ENCODE measurements around the gene ERBB2.
"Not testable (repeated sequence)": the region's sequence is repeated elsewhere in the genome, so short reads cannot be mapped to it uniquely, and the experiment has no call there.

Gene ERBB2

DNA sequence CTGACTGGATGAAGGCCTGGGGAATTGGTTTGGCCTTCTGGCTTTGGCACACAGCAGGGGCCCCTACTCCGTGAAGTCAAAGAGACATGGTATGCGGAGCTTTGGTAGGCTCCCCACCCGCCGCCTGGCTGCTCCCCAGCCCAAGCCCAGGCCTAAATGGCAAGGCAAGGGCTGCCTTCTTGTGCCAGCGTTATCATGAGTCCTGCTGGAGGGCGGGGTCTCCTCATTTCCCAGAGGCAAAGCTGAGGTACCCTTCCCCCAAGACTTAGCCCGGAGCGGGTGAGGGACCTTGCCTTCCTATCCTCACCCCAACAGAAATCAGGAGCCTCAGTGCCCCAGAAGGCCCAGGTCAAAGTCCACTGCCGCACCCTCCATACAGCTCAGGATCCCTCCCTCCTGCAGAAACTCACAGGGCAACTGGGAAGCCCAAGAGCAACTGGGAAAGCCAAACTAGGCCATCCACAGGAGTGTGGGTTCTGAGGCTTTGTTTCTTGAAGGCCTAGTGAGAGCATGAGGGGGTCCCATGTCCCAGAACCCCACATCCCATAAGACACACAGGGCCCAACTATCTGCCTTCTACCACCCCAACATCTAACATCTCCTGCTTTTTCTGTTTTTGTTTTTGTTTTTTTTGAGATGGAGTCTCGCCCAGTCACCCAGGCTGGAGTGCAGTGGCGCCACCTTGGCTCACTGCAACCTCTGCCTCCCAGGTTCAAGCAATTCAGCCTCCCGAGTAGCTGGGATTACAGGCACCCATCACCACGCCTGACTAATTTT, 21.3 kb upstream of the ERBB2 start:
- no peak for DNase-seq (ENCODE audit: low spot score)

DNA sequence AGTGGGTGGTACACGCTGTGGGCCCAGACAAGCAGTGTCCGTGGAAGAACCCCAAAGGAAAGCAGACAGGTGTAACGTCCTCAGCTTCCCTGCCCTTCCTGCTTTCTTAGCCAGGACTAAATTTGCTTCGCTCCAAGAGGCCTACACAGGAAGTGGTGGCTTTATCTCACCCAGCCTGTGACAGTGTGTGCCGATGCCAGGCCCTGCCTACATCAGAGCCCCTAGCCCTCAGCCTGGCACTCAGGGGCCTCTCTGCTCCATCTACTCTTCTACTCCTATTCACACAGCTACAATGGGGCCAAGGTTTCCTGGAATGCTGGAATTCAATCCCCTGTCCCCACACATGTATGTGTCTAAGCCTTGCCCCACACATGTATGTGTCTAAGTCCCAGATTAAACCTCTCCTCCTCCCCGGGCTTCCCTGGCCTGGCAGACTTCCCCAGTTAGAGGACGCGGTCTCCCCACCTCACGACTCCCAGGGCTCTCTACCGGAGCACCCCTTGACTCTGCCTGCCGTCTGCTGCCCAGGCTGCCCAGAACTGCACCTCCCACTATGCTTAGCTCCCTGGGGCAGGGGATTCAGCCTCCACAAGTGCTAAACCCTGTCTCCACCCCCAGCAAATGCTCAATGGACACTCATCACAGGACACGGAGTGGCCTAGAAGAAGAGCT, 20.2 kb upstream of the ERBB2 start:
- DNase-seq (ENCODE audit: low spot score): no peak

GRCh38 chr17:39683295-39683939, 16.4 kb upstream of the ERBB2 start:
- no peak for DNase-seq (ENCODE audit: low spot score)

- no peak for DNase-seq (ENCODE audit: low spot score)
Observed at GRCh38 chr17:39684369-39685192, 15.3 kb upstream of the ERBB2 start.

GRCh38 chr17:39687101-39687545, 12.7 kb upstream of the ERBB2 start:
- no peak for DNase-seq (ENCODE audit: low spot score)

DNA sequence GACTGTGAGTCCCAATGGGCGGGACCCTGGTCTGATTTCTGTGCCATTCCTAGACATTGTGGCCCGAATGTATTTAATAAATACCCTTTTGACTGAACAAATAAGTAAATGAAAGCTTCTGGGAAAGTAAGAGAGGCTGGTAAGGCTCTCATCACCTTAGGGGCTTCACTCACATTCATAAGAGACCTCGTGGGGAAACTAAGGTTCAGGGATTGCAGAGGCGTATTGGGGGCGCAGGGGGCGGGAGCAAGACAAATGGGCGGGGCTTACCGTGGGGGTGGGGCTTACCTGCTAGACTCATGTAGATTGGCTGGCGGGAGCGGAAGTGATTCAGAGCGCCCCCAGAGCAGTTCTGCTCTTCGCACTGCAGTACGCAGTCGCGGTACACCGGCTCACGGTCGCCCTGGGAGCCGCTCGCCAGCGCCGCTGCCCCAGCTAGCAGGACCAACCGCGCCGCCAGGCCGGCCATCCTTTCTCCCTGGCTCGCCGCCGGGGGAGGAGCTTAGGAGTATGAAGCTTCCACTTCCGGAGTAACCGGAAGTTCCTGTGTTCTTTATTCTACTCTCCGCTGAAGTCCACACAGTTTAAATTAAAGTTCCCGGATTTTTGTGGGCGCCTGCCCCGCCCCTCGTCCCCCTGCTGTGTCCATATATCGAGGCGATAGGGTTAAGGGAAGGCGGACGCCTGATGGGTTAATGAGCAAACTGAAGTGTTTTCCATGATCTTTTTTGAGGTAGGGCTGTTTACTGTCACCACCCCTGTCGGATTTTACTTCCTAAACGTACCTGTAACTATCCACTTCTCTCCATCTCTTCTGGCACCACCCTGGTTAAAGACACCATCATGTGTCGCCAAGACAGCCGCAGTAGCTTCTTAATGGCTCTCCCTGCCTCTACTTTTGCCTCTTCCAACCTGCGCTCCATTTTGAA, 12.1 kb upstream of the ERBB2 start, which contains the start of gene PGAP3:
TSS of gene PGAP3 (minus strand) at position 512 of the 929 bp plus-strand sequence. CDS start at position 469, 43 bp downstream.
- DNase-seq (ENCODE audit: low spot score): peak; percentile 96

DNA sequence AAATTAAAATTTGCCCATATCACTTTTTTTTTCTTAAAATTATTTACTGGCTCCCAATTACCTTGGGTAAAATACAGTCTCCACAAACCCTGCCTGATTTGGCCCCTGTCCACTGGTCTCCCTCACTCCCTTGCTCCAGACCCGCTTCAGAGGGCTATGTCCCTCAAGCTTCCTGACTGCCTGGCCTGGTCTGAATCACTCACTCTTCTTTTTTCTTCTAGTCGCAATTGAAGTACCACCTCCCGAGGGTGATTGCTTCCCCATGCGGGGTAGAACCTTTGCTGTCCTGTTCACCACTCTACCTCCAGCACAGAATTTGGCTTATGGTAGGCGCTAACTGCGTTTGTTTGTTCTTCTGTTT, 11.4 kb upstream of the ERBB2 start:
- no peak for DNase-seq (ENCODE audit: low spot score)

GRCh38 chr17:39688945-39689344, 10.9 kb upstream of the ERBB2 start:
- no peak for DNase-seq (ENCODE audit: low spot score)

DNA sequence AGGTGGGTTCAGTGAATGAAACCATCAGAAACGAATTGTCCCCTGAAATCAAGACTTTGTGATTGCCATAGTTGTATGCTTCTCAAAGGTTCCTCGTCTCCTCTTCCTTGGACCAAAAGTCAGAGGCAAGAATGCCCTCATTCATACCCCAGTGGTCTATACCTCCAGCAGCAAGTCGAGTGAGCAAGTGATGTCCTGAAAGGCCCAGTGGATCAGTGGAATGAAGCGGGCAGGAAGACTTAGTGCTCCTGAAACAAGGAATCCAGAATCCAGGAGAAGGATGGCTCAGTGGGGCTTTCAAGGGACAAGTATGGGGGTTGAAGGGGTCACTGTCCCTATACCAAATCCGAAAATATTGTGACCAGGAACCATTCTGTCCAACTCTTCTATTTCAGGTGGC, 5.3 kb upstream of the ERBB2 start:
- DNase-seq (ENCODE audit: low spot score): no peak

DNA sequence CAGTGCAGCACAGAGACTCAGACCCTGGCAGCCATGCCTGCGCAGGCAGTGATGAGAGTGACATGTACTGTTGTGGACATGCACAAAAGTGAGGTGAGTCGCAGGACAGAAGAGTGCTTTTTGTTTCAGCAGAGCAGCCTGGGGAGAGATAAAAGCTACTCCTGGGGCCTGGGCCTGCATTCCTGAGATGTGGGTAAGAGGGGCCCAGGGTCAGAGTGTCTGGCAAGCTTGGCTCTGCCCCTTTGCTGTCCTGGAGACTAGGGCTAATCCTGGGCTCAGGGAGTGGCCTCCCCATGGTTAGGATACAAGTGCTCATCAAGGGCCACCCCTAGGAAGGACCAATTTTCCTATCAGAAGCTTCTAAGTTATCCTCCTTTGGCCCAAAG, 4.8 kb upstream of the ERBB2 start:
- no peak for DNase-seq (ENCODE audit: low spot score)

DNA sequence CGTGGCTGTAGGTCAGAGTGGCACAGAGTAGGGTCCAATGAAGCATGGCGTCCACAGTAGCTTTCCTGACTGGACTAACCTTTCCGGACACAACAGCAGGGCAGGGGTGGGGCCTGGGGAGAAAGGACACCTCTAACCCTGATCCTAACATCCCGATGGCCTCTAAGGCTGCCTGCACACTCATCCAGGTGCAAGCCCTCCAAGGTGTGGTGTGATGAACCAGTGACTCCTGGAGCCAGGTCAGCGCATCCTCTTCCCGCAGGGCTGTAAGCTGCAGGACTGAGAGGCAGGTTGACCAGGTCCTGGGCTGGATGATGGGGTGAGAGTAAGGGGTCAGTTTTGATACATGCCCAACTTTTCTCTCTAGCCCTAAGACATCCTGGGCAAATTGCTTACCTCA, 3.1 kb upstream of the ERBB2 start:
- DNase-seq (ENCODE audit: low spot score): no peak

DNA sequence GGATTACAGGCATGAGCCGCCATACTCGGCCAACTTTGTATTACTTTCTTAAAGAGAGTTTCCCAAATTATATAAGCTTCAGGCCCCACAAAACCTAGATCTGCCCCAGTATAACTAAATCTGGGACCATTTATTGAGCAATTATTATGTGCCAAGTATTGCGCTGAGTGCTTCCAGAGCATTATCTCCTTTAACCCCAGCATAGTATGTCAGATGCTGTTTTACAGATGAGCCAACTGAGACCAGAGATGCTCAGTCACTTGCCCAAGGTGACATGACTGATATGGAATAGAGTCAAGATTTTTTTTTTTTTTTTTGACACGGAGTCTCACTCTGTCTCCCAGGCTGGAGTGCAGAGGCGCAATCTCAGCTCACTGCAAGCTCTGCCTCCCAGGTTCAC, 1.9 kb upstream of the ERBB2 start:
- no peak for DNase-seq (ENCODE audit: low spot score)

- DNase-seq (ENCODE audit: low spot score): not testable (repeated sequence)
Observed at GRCh38 chr17:39699157-39699817, 577 bp upstream of the ERBB2 start.

- peak; percentile 70 for DNase-seq (ENCODE audit: low spot score)
Observed at GRCh38 chr17:39700148-39700987, 504 bp downstream of the ERBB2 start.

DNA sequence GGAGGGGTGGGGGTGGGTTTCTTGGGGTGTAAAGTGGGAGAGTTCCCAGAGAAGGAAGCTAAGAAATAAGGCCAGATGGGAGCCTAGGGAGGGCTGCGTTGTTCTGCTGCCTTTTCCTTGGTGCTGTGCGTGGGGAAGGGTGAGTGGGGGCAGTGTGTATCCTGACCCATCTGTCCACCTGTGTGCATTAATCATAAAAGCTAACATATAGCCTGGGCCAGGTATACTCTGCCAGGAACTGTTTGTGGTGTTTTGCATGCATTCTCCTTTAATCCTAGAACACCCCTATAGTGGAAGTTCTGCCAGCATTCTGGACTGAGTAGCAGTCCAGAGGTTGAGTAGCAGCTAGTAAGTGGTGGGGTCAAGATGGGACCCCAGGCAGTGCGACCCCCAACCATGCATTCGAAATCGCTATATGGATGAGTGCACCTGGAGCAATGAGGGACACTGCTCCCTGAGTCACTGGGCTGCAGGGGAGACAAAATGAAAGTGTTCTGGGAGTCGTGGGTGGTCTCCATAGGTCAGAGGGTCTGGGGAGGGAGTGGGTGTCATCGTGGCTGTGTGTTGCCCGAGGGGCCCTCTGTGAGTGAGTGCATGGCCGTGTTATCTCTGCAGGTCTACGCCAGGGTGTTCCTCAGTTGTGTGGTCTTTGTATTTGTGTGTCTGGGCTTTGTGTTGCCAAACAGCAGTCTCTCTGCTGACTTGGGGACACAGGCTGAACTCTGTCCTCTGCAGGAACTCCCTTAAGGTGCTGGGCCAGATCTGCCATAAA, 1.3 kb downstream of the ERBB2 start:
- no peak for DNase-seq (ENCODE audit: low spot score)

- no peak for DNase-seq (ENCODE audit: low spot score)
Observed at GRCh38 chr17:39701784-39702422, 2.0 kb downstream of the ERBB2 start.

DNA sequence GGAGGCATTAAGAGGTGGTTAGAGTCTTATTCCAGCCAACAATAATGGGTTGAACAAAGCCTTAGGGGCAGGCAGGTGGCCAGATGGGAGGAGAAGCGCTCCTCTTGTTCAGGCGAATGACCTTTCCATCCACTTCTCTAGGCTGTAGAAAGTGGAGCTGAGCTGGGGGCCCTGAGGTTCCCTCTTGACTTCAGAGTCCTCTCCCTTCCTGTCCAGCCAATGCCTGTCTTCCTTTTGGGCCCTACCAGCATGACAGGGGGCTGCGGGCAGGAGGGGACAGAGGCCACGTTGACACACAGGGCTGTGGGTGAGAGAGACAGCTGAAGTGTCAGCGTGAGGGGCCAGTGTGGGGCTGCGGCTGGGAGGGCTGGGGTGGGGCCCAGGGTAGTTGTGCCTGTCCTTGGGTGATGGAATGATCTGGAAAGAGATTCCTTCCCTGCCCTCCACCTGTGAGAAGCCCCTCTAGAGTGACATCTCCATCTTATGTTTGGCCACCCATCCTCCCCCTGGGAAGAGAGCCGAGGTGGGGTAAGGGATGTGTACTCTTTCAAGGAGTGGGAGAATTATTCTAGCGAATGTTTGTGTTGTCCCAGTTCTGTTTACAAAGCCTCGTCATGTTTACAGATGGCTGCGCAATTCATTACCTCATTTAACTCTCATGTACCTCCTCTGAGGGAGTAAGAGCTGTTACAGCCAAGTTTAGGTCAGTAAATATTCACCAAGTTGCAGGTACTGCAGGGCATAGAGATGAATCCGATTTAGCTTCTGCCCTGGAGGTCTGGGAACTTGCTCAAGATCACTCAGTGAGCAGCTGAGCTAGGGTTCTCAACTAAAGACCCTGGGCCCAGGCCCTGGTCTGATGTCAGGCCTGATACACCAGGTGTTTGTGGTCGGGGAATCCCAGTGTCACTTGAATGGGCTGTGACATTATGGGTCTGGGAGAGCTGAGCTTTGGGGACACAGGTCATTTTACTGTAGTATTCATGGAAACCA, 3.3 kb downstream of the ERBB2 start:
- no peak for DNase-seq (ENCODE audit: low spot score)
